ENCODE results near the gene GPN1. TPM values are rescaled to one million over a fixed set of nuclear protein-coding genes. Genes with fewer than 3 reads are reported as not detected.

Gene GPN1
- total RNA-seq, 2 experiments from 2014 or later = 24.6 to 28.1 TPM

GRCh38 chr2:27638709-27639108, 9.9 kb downstream of the GPN1 start:
- Mint-ChIP-seq H3K4me3 (no peak overlapping the region), H3K4me1 (ENCODE audit: low read depth) (peaks cover 6% of the 10 kb centered on the region), H3K27me3 (no peaks in the 10 kb centered on the region), H3K36me3 (ENCODE audit: low read depth) (peaks cover 91% of the 10 kb centered on the region), H3K27ac (no peak overlapping the region), H3K9me3 (no peaks in the 10 kb centered on the region)
- CTCF ChIA-PET = no interaction called here
- POLR2A ChIA-PET = no interaction called here
- no peaks in the 10 kb centered on the region for H3K27me3 ChIP-seq (ENCODE audit: control insufficient read depth in 1 of 2, insufficient read depth in 2 of 2, low read length in 2 of 2)
- H3K4me1 ChIP-seq (ENCODE audit: insufficient read depth, low read length) = no peaks in the 10 kb centered on the region
- ATAC-seq (ENCODE audit: poor library complexity) = no peak
- H3K36me3 ChIP-seq (ENCODE audit: insufficient read depth, low read length) = peaks cover 84% of the 10 kb centered on the region
- H3K27ac ChIP-seq (ENCODE audit: low read depth in 1 of 2, low read length in 2 of 2) = no peak overlapping the region
- no peak overlapping the region for H3K4me3 ChIP-seq (ENCODE audit: low read length)
- no peak for DNase-seq
- TF ChIP-seq, protein P1, sequence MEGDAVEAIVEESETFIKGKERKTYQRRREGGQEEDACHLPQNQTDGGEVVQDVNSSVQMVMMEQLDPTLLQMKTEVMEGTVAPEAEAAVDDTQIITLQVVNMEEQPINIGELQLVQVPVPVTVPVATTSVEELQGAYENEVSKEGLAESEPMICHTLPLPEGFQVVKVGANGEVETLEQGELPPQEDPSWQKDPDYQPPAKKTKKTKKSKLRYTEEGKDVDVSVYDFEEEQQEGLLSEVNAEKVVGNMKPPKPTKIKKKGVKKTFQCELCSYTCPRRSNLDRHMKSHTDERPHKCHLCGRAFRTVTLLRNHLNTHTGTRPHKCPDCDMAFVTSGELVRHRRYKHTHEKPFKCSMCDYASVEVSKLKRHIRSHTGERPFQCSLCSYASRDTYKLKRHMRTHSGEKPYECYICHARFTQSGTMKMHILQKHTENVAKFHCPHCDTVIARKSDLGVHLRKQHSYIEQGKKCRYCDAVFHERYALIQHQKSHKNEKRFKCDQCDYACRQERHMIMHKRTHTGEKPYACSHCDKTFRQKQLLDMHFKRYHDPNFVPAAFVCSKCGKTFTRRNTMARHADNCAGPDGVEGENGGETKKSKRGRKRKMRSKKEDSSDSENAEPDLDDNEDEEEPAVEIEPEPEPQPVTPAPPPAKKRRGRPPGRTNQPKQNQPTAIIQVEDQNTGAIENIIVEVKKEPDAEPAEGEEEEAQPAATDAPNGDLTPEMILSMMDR (IDR thresholded peaks at IDR 0.05) = no peak
- intact Hi-C loops (cut with DNase I, micrococcal nuclease) = no loop called here
- H3K9me3 ChIP-seq (ENCODE audit: control insufficient read depth in 1 of 2, insufficient read depth in 1 of 2, low read length in 2 of 2) = no peaks in the 10 kb centered on the region

DNA sequence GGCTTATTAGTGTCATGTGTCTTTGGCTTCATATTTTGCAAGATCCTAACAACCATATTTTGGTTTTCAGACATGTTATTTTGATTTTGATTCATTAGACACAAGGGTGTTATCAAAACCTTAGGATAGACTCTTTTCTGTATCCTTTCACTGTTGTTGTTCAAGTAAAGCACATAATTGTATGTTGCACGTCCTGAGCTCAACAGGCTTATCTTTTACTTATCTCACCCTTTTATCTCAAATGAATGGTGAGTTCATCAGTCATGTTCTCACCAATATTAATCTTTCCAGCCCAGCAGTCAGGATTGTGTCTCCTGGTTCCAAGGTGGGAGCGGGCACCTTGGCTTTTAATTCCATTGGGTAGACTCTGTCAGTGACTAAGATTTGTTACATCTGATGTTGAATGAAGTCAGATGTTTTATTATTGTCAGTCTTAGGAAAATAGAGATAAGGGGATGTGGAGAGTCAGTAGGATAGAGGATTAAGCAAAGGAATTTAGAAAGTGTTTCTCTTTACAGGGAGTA, 11.9 kb downstream of the GPN1 start:
- no peak for ATAC-seq (ENCODE audit: poor library complexity)
- Histone ChIP-seq H3K36me3 (ENCODE audit: insufficient read depth, low read length) (peaks cover 74% of the 10 kb centered on the region), H3K27ac (ENCODE audit: low read depth in 1 of 2, low read length in 2 of 2) (no peak overlapping the region), H3K4me3 (ENCODE audit: low read length) (no peak overlapping the region), H3K4me1 (ENCODE audit: insufficient read depth, low read length) (no peaks in the 10 kb centered on the region), H3K27me3 (ENCODE audit: control insufficient read depth in 1 of 2, insufficient read depth in 2 of 2, low read length in 2 of 2) (no peaks in the 10 kb centered on the region), H3K9me3 (ENCODE audit: control insufficient read depth in 1 of 2, insufficient read depth in 1 of 2, low read length in 2 of 2) (no peaks in the 10 kb centered on the region)
- no peak overlapping the region for H3K27ac Mint-ChIP-seq
- intact Hi-C loops (cut with DNase I, micrococcal nuclease) = no loop called here
- ChIA-PET POLR2A (interaction anchor here (1.6 kb wide), 1 partner anchor 12 kb away, joined by 4 read pairs; the partner anchor contains the start of genes CCDC121 and GPN1), CTCF (interaction anchor here (1.1 kb wide), 1 partner anchor 43 kb away, joined by 3 read pairs; no protein-coding TSS in a partner anchor)
- peaks cover 88% of the 10 kb centered on the region for H3K36me3 Mint-ChIP-seq (ENCODE audit: low read depth)
- no peak for DNase-seq
- peaks cover 6% of the 10 kb centered on the region for H3K4me1 Mint-ChIP-seq (ENCODE audit: low read depth)
- H3K4me3 Mint-ChIP-seq = no peak overlapping the region
- H3K9me3 Mint-ChIP-seq = no peaks in the 10 kb centered on the region
- TF ChIP-seq, protein P1 (IDR thresholded peaks at IDR 0.05) = no peak
- no peaks in the 10 kb centered on the region for H3K27me3 Mint-ChIP-seq

- Histone ChIP-seq H3K27ac (ENCODE audit: low read depth in 1 of 2, low read length in 2 of 2) (no peak overlapping the region), H3K36me3 (ENCODE audit: insufficient read depth, low read length) (peaks cover 70% of the 10 kb centered on the region), H3K4me3 (ENCODE audit: low read length) (no peak overlapping the region), H3K27me3 (ENCODE audit: control insufficient read depth in 1 of 2, insufficient read depth in 2 of 2, low read length in 2 of 2) (no peaks in the 10 kb centered on the region), H3K4me1 (ENCODE audit: insufficient read depth, low read length) (no peaks in the 10 kb centered on the region), H3K9me3 (ENCODE audit: control insufficient read depth in 1 of 2, insufficient read depth in 1 of 2, low read length in 2 of 2) (no peaks in the 10 kb centered on the region)
- H3K9me3 Mint-ChIP-seq = no peaks in the 10 kb centered on the region
- H3K4me1 Mint-ChIP-seq (ENCODE audit: low read depth) = no peaks in the 10 kb centered on the region
- H3K27me3 Mint-ChIP-seq = no peaks in the 10 kb centered on the region
- ATAC-seq (ENCODE audit: poor library complexity) = no peak
- H3K36me3 Mint-ChIP-seq (ENCODE audit: low read depth) = peaks cover 85% of the 10 kb centered on the region
- no peak overlapping the region for H3K4me3 Mint-ChIP-seq
- TF ChIP-seq, protein P1 (IDR thresholded peaks at IDR 0.05) = no peak
- intact Hi-C loops (cut with DNase I, micrococcal nuclease) = no loop called here
- ChIA-PET POLR2A (interaction anchor here (1.5 kb wide), 1 partner anchor 18 kb away, joined by 3 read pairs; the partner anchor contains the start of gene SUPT7L), CTCF (interaction anchor here (2.7 kb wide), 1 partner anchor 38 kb away, joined by 8 read pairs; no protein-coding TSS in a partner anchor)
- DNase-seq = no peak
- H3K27ac Mint-ChIP-seq = no peak overlapping the region
These were observed 16.3 kb downstream of the GPN1 start for GRCh38 chr2:27645197-27645596.
